Measurements from ENCODE around the gene ST13. TPM values are rescaled to one million over a fixed set of nuclear protein-coding genes. Genes with fewer than 3 reads are reported as not detected.
"Not testable (repeated sequence)": the region's sequence is repeated elsewhere in the genome, so short reads cannot be mapped to it uniquely, and the experiment has no call there.

The ST13 gene
- total and polyA plus RNA-seq, 8 donors: 30.4 to 142 (median 95.7) TPM

DNA sequence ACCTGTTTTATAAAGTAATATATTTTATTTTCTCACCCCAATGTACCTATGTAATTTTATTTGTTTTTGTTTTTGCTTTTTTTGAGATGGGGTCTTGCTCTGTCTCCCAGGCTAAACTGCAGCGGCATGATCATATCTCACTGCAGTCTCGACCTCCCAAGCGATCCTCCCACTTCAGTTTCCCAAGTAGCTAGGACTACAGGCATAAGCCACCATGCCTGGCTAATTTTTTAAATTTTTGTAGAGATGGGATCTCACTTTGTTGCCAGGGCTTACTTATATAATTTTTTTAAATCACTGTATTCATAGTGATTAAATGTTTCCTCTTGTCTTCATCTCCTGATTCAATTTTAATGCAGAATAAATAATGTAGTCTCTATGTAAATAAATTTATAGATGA lies 18.7 kb upstream of the ST13 start:
- Histone ChIP-seq H3K27me3 (no peaks in the 10 kb centered on the region), H3K4me3 (no peak overlapping the region), H3K9me3 (no peaks in the 10 kb centered on the region), H3K27ac (no peak overlapping the region), H3K4me1 (peaks cover 3 to 19% (median 9%) of the 10 kb centered on the region in 3 donors), H3K36me3 (no peaks in the 10 kb centered on the region)
- no peak for DNase-seq
- WGBS, 2 donors: 95 to 97% methylated on average over 3 of the region's 3 CpGs
- ATAC-seq: no peak
- TF ChIP-seq CTCF (IDR thresholded peaks at IDR 0.05): no peak
- no peak for FAIRE-seq
- intact Hi-C loops (cut with DNase I): no loop called here

DNA sequence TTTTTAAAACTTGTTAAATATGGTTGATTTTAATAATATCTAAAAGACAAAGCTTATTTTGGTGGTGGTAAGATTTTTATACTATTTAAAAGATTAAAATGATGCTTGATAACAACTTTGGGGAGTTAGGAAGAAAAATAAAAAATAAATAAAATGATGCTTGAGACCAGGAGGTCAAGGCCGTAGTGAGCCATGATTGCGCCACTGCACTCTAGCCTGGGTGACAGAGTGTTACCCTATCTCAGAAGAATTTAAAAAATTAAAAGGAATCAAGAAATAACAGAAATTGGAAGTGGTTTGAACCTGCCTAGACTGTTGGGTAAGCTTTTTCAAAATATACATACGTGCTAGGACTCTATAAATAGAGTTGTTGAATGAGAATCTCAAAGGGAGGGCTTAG lies 17.6 kb upstream of the ST13 start:
- H3K27ac ChIP-seq: no peak overlapping the region
- FAIRE-seq: no peak
- no peak for TF ChIP-seq CTCF (IDR thresholded peaks at IDR 0.05)
- H3K4me3 ChIP-seq: no peak overlapping the region
- 95 to 96% methylated on average over 3 of the region's 3 CpGs for WGBS, 2 donors
- H3K9me3 ChIP-seq: no peaks in the 10 kb centered on the region
- no peak for DNase-seq
- intact Hi-C loops (cut with DNase I): no loop called here
- ATAC-seq: no peak
- H3K4me1 ChIP-seq: peaks cover 3 to 17% (median 4%) of the 10 kb centered on the region in 3 donors
- no peaks in the 10 kb centered on the region for H3K36me3 ChIP-seq
- H3K27me3 ChIP-seq: no peaks in the 10 kb centered on the region

DNA sequence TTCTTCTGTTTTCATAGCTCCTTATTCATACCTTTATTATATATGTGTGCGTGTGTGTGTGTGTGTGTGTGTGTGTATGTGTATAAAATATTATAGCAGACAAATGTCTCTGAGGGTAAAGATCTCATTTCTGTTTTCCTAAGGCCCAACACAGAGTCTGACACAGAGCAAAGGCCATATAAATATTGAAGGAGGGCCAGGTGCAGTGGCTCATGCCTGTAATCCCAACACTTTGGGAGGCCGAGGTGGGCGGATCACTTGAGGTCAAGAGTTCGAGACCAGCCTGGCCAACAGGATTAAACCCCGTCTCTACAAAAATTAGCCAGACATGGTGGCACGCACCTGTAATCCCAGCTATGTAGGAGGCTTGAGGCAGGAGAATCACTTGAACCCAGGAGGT lies 11.9 kb upstream of the ST13 start:
- DNase-seq; FAIRE-seq; H3K4me1 ChIP-seq; intact Hi-C loops (cut with DNase I); ATAC-seq; H3K9me3 ChIP-seq; H3K36me3 ChIP-seq; H3K27ac ChIP-seq; H3K27me3 ChIP-seq; H3K4me3 ChIP-seq: not testable (repeated sequence)
- 89 to 90% methylated on average over 6 of the region's 6 CpGs for WGBS, 2 donors

- no peaks in the 10 kb centered on the region for H3K27me3 ChIP-seq
- H3K27ac ChIP-seq: no peak overlapping the region
- DNase-seq: no peak
- no peak for ATAC-seq
- intact Hi-C loops (cut with DNase I): no loop called here
- TF ChIP-seq CTCF (IDR thresholded peaks at IDR 0.05): no peak
- no peak overlapping the region for H3K4me3 ChIP-seq
- no peaks in the 10 kb centered on the region for H3K36me3 ChIP-seq
- 37 to 42% methylated on average over 2 of the region's 2 CpGs for WGBS, 2 donors
- H3K4me1 ChIP-seq: no peaks in the 10 kb centered on the region
- H3K9me3 ChIP-seq: no peaks in the 10 kb centered on the region
- FAIRE-seq: no peak
Measured at GRCh38 chr22:40867109-40867508, 10.7 kb upstream of the ST13 start.

GRCh38 chr22:40862537-40862936 lies 6.1 kb upstream of the ST13 start:
- TF ChIP-seq CTCF (IDR thresholded peaks at IDR 0.05): no peak
- FAIRE-seq: no peak
- no peak for ATAC-seq
- Histone ChIP-seq H3K4me1 (peaks cover 0 to 13% (median 11%) of the 10 kb centered on the region in 3 donors), H3K27me3 (no peaks in the 10 kb centered on the region), H3K4me3 (no peak overlapping the region), H3K9me3 (no peaks in the 10 kb centered on the region), H3K27ac (no peak overlapping the region), H3K36me3 (no peaks in the 10 kb centered on the region)
- DNase-seq: no peak
- WGBS, 2 donors: 38 to 39% methylated on average over 2 of the region's 2 CpGs
- intact Hi-C loops (cut with DNase I): no loop called here

- peaks cover 0 to 13% (median 11%) of the 10 kb centered on the region in 3 donors for H3K4me1 ChIP-seq
- intact Hi-C loops (cut with DNase I): no loop called here
- FAIRE-seq: no peak
Measured at GRCh38 chr22:40862013-40862412, 5.6 kb upstream of the ST13 start, which contains the start of gene DNAJB7. DNAJB7 (minus strand) TSS chr22:40862113; CDS start chr22:40861994, 119 bp downstream.

More at GRCh38 chr22:40862013-40862412, 5.6 kb upstream of the ST13 start, which contains the start of gene DNAJB7:
- Histone ChIP-seq H3K9me3 (no peaks in the 10 kb centered on the region), H3K4me3 (no peak within 1 kb of the TSS), H3K27me3 (no peaks in the 10 kb centered on the region), H3K36me3 (no peaks in the 10 kb centered on the region), H3K27ac (no peak within 1 kb of the TSS)
- DNase-seq (no peak), ATAC-seq (no peak)
- no peak for TF ChIP-seq CTCF (IDR thresholded peaks at IDR 0.05)
- WGBS, 2 donors: 87 to 90% methylated on average over 3 of the region's 3 CpGs

Measured in pancreas (tissue), 10 donors.